Mesothelial cell of epicardium (in vitro differentiated cells): ENCODE results near the gene FAM171A2. TPM values are rescaled to one million over a fixed set of nuclear protein-coding genes. Genes with fewer than 3 reads are reported as not detected.

Source experiments
- DNase-seq, 2 experiments: peaks; one replicate each; pipeline ENCODE4 v3.0.0; 2021; ENCODE audit warnings: low spot score in 2 of 2; ENCODE audit not compliant: unreplicated experiment in 2 of 2
- H3K27ac Mint-ChIP-seq: 2 replicates; pipeline ENCODE4 v1.8.0; 2021; ENCODE audit warnings: mixed read lengths
- H3K27me3 Mint-ChIP-seq: 2 replicates; pipeline ENCODE4 v1.8.0; 2021; ENCODE audit warnings: low read depth, mixed read lengths
- H3K36me3 Mint-ChIP-seq: 2 replicates; pipeline ENCODE4 v1.8.0; 2021; ENCODE audit warnings: mixed read lengths
- H3K4me1 Mint-ChIP-seq: 2 replicates; pipeline ENCODE4 v1.8.0; 2021; ENCODE audit warnings: mixed read lengths
- H3K4me3 Mint-ChIP-seq: 2 replicates; pipeline ENCODE4 v1.8.0; 2021; ENCODE audit warnings: mild to moderate bottlenecking, moderate library complexity, mixed read lengths
- H3K9me3 Mint-ChIP-seq: 2 replicates; pipeline ENCODE4 v1.8.0; 2021; ENCODE audit warnings: mixed read lengths
- CTCF ChIP-seq: fragments of 200-600 bp; sonication (generic); IDR thresholded peaks from one replicate; pipeline ENCODE4 v1.5.0; 2021; ENCODE audit warnings: antibody characterized with exemption; ENCODE audit not compliant: unreplicated experiment
- total RNA-seq: library from RNA; stranded (reverse); gene quantifications from 3 replicates; pipeline ENCODE4 v1.2.1, GENCODE V29; 2021

Gene FAM171A2
- total RNA-seq, 1 donor from 2014 or later = 64.7 TPM

- no peak for TF ChIP-seq CTCF
- no peaks in the 10 kb centered on the region for H3K27me3 Mint-ChIP-seq
- H3K36me3 Mint-ChIP-seq = no peaks in the 10 kb centered on the region
- DNase-seq = peak; percentile 82 to 86
- no peak overlapping the region for H3K27ac Mint-ChIP-seq
- peak overlapping the region; percentile 36 for H3K4me3 Mint-ChIP-seq
- no peaks in the 10 kb centered on the region for H3K9me3 Mint-ChIP-seq
- H3K4me1 Mint-ChIP-seq = peaks cover 21% of the 10 kb centered on the region
These were observed 36.7 kb downstream of the FAM171A2 start for GRCh38 chr17:44326861-44327444.

GRCh38 chr17:44324571-44325275 lies 38.9 kb downstream of the FAM171A2 start, which contains the start of gene SLC25A39:
SLC25A39 (minus strand) TSS chr17:44324823; CDS start chr17:44323562, 1,261 bp downstream.
- no peaks in the 10 kb centered on the region for H3K9me3 Mint-ChIP-seq
- DNase-seq = peak; percentile 92 to 97
- H3K4me1 Mint-ChIP-seq = peaks cover 21% of the 10 kb centered on the region
- H3K27me3 Mint-ChIP-seq = no peaks in the 10 kb centered on the region
- H3K4me3 Mint-ChIP-seq = peak within 1 kb of the TSS; percentile 82
- peak within 1 kb of the TSS; percentile 88 for H3K27ac Mint-ChIP-seq
- TF ChIP-seq CTCF = no peak
- H3K36me3 Mint-ChIP-seq = no peaks in the 10 kb centered on the region

GRCh38 chr17:44324092-44324570 lies 39.5 kb downstream of the FAM171A2 start:
- TF ChIP-seq CTCF = no peak
- no peak for DNase-seq

GRCh38 chr17:44323359-44324091 lies 40.1 kb downstream of the FAM171A2 start:
- TF ChIP-seq CTCF = no peak
- Mint-ChIP-seq H3K36me3 (peaks cover 4% of the 10 kb centered on the region), H3K27ac (no peak overlapping the region), H3K9me3 (no peaks in the 10 kb centered on the region), H3K27me3 (peaks cover 1% of the 10 kb centered on the region), H3K4me1 (peaks cover 21% of the 10 kb centered on the region), H3K4me3 (peak overlapping the region; percentile 77)
- no peak for DNase-seq

More at GRCh38 chr17:44324092-44324570, 39.5 kb downstream of the FAM171A2 start:
- no peaks in the 10 kb centered on the region for H3K27me3 Mint-ChIP-seq
- H3K9me3 Mint-ChIP-seq = no peaks in the 10 kb centered on the region
- peak overlapping the region; percentile 77 for H3K4me3 Mint-ChIP-seq
- H3K36me3 Mint-ChIP-seq = peaks cover 4% of the 10 kb centered on the region
- peaks cover 21% of the 10 kb centered on the region for H3K4me1 Mint-ChIP-seq
- peak overlapping the region; percentile 61 for H3K27ac Mint-ChIP-seq

GRCh38 chr17:44322236-44322895 lies 41.3 kb downstream of the FAM171A2 start:
- Mint-ChIP-seq H3K9me3 (no peaks in the 10 kb centered on the region), H3K4me3 (peak overlapping the region; percentile 40), H3K36me3 (peaks cover 6% of the 10 kb centered on the region), H3K27me3 (peaks cover 13% of the 10 kb centered on the region), H3K27ac (no peak overlapping the region), H3K4me1 (peaks cover 21% of the 10 kb centered on the region)
- no peak for TF ChIP-seq CTCF
- no peak for DNase-seq
